Measurements from ENCODE around the gene ZNF416.

GRCh38 chr19:57563547-57563946 is 15.2 kb downstream of the ZNF416 start:
- TF ChIP-seq, protein P1, sequence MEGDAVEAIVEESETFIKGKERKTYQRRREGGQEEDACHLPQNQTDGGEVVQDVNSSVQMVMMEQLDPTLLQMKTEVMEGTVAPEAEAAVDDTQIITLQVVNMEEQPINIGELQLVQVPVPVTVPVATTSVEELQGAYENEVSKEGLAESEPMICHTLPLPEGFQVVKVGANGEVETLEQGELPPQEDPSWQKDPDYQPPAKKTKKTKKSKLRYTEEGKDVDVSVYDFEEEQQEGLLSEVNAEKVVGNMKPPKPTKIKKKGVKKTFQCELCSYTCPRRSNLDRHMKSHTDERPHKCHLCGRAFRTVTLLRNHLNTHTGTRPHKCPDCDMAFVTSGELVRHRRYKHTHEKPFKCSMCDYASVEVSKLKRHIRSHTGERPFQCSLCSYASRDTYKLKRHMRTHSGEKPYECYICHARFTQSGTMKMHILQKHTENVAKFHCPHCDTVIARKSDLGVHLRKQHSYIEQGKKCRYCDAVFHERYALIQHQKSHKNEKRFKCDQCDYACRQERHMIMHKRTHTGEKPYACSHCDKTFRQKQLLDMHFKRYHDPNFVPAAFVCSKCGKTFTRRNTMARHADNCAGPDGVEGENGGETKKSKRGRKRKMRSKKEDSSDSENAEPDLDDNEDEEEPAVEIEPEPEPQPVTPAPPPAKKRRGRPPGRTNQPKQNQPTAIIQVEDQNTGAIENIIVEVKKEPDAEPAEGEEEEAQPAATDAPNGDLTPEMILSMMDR (IDR thresholded peaks at IDR 0.05), result no peak
- TF ChIP-seq EP300 (IDR thresholded peaks at IDR 0.05) (no peak), POLR2A (IDR thresholded peaks at IDR 0.05) (no peak)

Data from stomach (tissue), 4 donors.